T-helper 2 cell treated with Interferon-gamma antibody and Interleukin-4, amounts not matched to agents 100 ng/mL and 5 ng/mL, for 36 hours (primary cell): ENCODE measurements around the gene MYO5A. TPM values are rescaled to one million over a fixed set of nuclear protein-coding genes. Genes with fewer than 3 reads are reported as not detected.
"Not testable (repeated sequence)": the region's sequence is repeated elsewhere in the genome, so short reads cannot be mapped to it uniquely, and the experiment has no call there.

ENCODE experiments used
- intact Hi-C: fragments of 100-400 bp; cut with micrococcal nuclease; formaldehyde crosslinking; loops from one replicate; pipeline ENCODE4 v1.15.1; 2023
- total RNA-seq: library from RNA; stranded (reverse); gene quantifications from 2 replicates; pipeline ENCODE4 v1.2.3, GENCODE V29; 2022

Gene MYO5A
- total RNA-seq, 1 donor from 2014 or later: 30.8 TPM

- intact Hi-C loops: no loop called here
Observed at GRCh38 chr15:52546031-52546751, 17.5 kb upstream of the MYO5A start.

- intact Hi-C loops: no loop called here
Observed at GRCh38 chr15:52540374-52541012, 11.8 kb upstream of the MYO5A start.

GRCh38 chr15:52537459-52537858 is 8.8 kb upstream of the MYO5A start:
- intact Hi-C loops: no loop called here

DNA sequence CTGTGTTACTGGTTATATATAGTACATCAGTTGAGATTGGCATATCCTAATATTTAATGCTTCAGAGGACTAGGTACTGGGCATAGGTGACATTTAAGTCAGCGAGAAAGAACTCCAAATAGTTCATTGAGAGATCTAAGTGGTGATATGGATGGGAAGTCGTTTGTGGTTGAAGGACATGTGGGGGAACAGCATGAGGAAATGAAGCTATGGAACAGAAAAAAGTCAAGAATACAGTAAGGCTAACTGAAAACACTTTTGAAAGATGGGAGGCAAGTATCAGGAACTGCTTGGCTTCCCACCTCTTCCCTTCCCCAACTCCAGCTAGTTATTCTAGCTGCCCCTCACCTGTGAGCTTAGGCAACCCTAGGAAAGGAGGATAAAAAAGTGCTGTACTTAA is 3.7 kb upstream of the MYO5A start:
- intact Hi-C loops: no loop called here

DNA sequence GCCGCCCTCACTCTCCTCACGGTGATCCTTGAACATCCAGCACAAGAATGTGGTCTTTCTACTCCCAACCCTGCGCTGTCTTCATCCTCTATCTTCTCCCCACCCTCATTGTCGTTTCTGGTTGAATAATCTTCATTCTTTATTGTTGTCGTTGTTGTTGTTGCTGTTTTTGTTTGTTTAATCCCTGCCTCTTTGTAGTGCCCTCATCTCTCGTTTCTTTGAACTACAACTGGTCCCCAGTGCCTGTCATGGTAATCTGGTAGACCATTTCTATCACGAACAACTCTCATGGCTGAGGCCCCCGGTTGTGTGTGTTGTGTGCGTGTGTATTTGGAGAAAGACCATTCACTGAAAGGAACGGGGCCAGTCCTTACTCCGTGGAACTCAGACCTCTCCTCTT is 1.3 kb upstream of the MYO5A start:
- intact Hi-C loops: loop anchor here (1.0 to 2.0 kb wide), 7 partner anchors 28 to 273 kb away; partner anchors contain the start of gene ARPP19

GRCh38 chr15:52529341-52529924 is 753 bp upstream of the MYO5A start:
- intact Hi-C loops: loop anchor here (1.0 to 2.0 kb wide), 7 partner anchors 29 to 273 kb away; partner anchors contain the start of gene ARPP19

DNA sequence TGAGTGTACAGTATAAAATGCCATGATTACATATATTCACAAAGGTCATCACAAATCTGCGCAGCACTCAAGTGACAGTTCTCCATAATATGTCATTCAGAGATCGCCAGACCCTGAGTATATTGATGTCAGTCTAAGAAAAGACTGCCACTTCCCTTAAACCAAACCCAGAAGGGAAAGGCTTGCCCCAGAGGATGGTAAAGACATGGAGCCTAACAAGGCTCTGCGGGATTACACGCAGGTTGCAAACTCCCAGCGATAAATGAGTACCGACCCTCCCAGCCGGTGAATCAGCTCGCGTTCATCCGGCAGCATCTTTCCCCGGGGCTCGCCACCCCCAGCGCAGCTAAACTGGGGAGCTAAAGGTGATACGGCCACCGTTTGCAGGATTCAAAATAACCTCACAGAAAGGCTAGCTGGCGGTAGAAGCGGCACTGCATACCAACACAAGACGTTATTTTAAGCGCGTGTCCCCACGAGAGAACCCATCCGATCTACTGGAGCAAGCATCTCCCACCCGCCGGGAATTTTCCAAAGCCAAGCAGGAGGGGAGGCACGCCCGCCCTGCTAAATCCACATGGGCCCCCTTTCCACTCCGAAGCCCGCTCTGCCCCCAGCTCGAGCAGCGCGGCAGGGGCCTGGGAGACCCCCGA is 643 bp downstream of the MYO5A start:
- intact Hi-C loops: loop anchor here (1.0 to 2.0 kb wide), 5 partner anchors 45 to 271 kb away; no protein-coding TSS in a partner anchor

DNA sequence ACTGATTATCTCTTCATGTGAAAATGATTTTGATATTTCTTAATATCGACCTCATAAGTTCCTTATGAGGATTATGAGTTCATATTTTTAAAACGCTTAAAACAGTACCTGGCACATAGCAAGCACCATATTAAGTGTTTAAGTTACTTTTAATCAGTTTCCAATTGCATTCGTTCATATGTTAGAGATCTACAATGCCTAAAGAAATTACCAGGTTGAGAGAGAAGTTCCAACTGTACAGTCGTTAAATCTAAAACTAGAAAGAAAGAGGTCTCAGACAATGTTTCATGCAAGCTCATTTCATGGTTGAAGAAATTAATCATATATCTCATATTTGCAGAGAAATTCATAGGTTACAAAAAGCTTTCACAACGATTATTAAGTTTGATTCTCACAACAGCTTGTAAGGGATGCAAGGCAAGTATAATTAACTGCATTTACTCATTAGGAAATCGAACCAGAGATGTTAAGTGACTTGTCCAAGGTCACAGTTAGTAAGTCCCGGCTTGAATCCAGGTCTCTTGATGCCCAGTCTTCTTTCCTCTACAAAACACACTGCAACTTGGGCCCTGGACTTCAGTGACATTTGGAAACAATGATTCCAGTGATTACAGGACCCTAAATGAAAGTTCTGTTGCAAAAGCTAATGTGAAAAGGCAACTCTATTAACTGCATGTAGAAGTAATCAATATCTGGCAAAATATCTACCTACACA is 1.3 kb downstream of the MYO5A start:
- intact Hi-C loops: no loop called here

- intact Hi-C loops: no loop called here
Observed at GRCh38 chr15:52524223-52525136, 4.2 kb downstream of the MYO5A start.

DNA sequence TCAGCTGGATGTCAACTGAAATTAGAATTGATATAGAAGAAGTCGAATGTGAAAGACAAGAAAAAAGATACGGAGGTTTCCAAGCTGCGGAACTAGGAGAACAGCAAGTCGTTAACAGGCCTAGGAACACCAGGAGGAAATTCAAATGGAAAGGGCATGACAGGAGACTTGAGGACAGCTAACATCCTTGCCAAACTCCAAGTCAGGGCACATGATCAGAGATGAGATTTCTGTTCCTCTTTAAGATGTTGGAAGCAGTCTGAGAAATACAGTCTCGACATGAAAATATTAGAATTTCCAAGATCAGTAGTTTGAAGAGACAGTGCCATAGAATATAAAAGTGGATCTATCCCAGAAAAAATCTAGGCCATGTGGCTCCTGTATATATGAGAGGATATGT is 5.0 kb downstream of the MYO5A start:
- intact Hi-C loops: no loop called here

DNA sequence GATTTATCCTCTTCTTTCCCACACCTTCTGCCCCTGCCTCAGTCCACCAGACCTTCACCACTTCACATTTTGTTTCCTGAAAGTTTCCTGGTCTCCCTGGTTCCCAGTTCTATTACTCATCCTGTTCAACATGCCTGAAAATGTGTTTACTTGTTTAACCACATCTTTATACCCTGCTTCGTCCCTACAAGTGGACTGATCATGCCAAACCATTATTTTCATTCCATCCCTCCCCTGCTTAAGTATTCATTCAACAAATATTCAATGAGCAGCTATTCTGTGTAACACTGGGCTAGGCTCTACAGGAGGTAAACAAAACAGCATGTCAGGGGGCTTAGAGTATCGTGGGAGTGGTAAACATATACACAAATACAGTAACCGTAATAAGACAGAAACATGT is 5.5 kb downstream of the MYO5A start:
- intact Hi-C loops: no loop called here

- intact Hi-C loops: no loop called here
Observed at GRCh38 chr15:52521682-52522081, 7.0 kb downstream of the MYO5A start.

DNA sequence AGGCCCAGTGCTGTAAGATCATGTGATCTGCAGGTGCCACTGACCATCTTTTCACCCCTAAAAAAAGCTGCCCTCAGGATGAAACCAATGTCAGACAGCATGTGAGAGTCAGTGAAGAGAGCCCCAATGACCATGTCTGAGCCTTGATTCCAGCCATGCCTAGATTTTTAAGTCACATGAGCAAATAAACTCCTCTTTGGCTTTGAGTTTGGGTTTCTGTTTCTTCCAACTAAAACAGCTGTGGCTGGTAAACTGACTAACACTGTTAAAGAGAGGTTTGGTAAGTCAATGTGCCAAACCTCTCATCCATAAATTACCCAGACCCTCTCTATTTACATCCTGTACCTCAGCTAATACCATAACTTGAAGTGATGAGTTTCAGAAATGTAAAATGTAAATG is 8.3 kb downstream of the MYO5A start:
- intact Hi-C loops: no loop called here

DNA sequence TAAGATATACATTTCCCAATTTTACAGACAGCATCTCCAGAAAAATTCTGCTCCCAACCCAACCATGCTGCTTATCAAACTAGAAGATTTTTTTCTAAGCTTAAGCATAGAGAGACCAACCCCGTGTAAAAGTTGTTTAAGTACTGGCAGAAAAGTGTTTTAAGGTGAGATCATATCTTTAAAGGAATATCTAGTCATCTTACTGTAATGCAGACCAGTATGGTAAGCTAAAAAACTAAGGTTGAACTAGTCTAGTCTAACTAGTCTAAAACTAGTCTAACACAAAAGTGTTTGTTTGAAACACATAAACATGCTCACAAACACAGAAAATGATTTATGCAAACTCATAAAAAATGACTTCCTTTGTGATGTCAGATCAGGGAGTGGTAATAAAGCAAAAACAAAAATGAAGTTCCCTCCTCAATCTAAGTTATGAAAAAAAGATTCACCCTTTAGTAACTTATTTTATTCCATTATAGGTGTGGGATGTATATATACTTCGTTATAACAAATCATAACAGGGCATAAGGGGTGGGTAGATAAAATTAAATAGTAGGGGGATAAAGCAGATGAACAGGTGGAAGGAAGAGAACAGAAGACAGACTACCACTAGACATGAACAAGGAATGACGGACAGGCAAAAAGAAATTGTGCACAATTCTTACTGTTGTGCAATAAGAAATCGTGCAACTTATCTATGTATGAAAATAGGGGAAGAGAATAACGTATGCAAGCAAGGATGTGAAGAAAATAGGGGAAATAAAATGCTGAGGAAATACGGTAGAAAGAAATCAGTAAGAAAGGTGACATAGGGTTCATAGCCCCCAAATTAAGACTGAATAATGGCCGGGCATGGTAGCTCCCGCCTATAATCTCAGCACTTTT is 10.0 kb downstream of the MYO5A start:
- intact Hi-C loops: no loop called here

GRCh38 chr15:52517014-52517413 is 11.7 kb downstream of the MYO5A start:
- intact Hi-C loops: no loop called here

DNA sequence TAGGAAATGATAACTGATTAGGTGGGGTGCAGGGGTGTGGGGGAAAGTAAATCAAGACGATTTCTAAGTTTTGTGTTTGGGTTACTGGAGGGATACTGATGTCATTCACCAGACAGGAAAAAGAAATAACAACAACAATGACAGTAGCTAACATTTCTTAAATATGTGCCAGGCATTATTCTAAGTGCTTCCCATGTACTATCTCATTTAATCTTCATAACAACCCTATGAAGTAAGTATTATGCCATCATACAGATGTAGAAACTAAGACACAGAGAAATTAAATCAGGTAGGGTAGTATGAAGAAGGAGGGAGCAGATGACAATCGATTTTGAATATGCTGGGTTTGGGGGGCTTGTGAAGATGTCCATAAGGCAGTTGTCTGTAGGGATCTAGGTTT is 13.3 kb downstream of the MYO5A start:
- intact Hi-C loops: no loop called here

- intact Hi-C loops: no loop called here
Observed at GRCh38 chr15:52514482-52514881, 14.2 kb downstream of the MYO5A start.

GRCh38 chr15:52512869-52513268 is 15.8 kb downstream of the MYO5A start:
- intact Hi-C loops: not testable (repeated sequence)

DNA sequence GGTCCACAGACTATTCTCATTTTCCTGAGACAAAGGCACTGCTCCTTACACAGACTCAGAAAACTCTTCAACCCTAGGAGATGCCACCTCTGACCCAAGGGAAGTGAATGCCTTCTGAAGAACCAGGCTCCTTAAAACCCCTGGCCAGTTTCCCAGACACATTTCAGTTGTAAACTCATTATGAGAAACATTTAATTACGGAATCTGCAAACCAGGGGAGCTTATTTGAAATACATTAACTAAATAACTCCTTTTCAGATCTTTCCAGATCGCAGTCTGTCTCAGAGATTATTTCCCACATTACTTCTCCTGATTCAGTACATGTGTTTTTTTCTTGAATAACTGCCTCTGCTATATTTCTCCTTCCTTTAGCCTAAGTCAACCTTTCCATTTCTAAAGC is 17.6 kb downstream of the MYO5A start:
- intact Hi-C loops: no loop called here
